IPS-15b (cell line): ENCODE results near the gene CEACAM7.
"Not testable (repeated sequence)": the region's sequence is repeated elsewhere in the genome, so short reads cannot be mapped to it uniquely, and the experiment has no call there.

Experiments used
- H3K27me3 ChIP-seq: one replicate; pipeline ENCODE4 v1.6.1; 2013; ENCODE audit warnings: low read length; ENCODE audit not compliant: control insufficient read depth, insufficient read depth
- H3K36me3 ChIP-seq: one replicate; pipeline ENCODE4 v1.6.1; 2013; ENCODE audit warnings: low read length; ENCODE audit not compliant: control insufficient read depth, insufficient read depth
- H3K4me1 ChIP-seq: one replicate; pipeline ENCODE4 v1.6.1; 2013; ENCODE audit warnings: mild to moderate bottlenecking, low read length; ENCODE audit not compliant: control insufficient read depth, insufficient read depth
- H3K4me3 ChIP-seq: one replicate; pipeline ENCODE4 v1.5.1; 2013; ENCODE audit warnings: low read depth, low read length
- H3K9ac ChIP-seq: one replicate; pipeline ENCODE4 v1.6.1; 2013; ENCODE audit warnings: low read depth, mild to moderate bottlenecking, low read length
- H3K9me3 ChIP-seq: one replicate; pipeline ENCODE4 v1.6.1; 2013; ENCODE audit warnings: mild to moderate bottlenecking, low read length; ENCODE audit not compliant: control insufficient read depth, insufficient read depth

The CEACAM7 gene

DNA sequence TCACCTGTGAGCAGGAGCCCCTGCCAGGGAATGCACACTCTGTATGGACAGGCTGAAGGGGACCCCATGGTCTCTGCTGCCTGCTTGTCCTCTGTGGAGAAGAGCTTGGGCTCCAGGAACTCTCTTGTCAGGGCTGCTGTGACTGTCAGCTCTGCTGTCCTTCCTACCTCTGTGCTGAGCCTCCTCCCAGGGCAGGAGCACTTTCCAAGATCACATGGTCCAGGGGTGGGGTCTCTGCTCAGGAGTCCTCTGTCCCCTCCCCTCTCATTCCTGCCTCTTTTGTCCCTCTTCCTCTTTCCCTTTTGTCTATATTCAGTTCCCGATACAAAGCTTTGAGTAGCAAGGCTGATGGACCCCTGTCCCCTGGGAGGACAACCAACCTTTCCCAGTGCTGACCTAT, at the start of gene CEACAM7:
Gene CEACAM7, minus strand, starts transcription at position 173 of the 400 bp plus-strand sequence. Its CDS starts 105 bp downstream, at position 68.
- H3K4me1 ChIP-seq, result peaks cover 2% of the 10 kb centered on the region
- H3K36me3 ChIP-seq, result no peaks in the 10 kb centered on the region
- H3K27me3 ChIP-seq, result peaks cover 10% of the 10 kb centered on the region
- no peaks in the 10 kb centered on the region for H3K9me3 ChIP-seq
- no peak within 1 kb of the TSS for H3K4me3 ChIP-seq
- no peak within 1 kb of the TSS for H3K9ac ChIP-seq

DNA sequence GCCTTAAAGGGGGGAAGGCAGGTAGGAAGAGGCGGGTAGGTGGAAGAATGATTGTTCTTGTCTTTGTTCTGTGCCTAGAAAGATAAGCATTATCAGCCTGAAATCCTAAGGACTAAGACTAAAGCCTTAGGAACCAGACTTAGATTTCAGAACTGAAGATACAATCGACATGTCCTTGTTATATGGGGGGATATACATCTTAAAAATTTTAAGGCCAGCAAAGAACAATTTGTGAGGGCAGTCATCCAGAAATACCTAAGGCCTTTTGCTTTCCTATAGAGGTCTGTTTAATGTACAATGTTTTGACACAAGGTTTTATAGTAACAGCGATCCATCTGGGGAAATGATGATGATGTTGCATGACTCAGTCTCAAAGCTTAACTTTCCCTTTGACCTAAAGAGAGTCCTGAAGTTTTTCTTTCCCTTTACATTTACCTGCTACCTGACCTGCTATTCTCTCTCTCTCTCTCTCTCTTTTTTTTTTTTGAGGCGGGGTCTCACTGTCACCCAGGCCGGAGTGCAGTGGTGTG, 47.1 kb upstream of the CEACAM7 start:
- no peak overlapping the region for H3K9ac ChIP-seq
- no peaks in the 10 kb centered on the region for H3K9me3 ChIP-seq
- no peak overlapping the region for H3K4me3 ChIP-seq
- H3K4me1 ChIP-seq, result no peaks in the 10 kb centered on the region
- no peaks in the 10 kb centered on the region for H3K36me3 ChIP-seq
- no peaks in the 10 kb centered on the region for H3K27me3 ChIP-seq

DNA sequence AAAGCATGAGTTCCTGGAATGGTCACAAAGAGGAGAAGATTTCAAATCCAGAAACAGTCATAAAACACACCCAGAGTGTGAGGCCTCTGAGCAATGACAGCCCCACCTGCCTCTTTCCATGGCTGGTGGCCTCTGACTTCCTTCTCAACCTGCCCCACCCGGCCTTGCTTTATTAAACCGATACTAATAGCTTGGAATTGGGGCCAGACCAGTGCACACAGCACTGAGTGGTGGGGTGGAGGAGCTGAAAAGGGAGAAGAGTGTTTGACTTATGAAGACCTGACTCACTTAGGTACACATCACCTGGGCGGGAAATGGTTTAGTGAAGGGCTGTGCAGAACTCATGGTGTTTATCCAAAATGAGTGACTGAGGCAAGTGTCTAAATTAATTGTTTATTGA, 46.5 kb upstream of the CEACAM7 start:
- Histone ChIP-seq H3K4me1 (no peaks in the 10 kb centered on the region), H3K27me3 (no peaks in the 10 kb centered on the region), H3K4me3 (no peak overlapping the region), H3K9me3 (no peaks in the 10 kb centered on the region), H3K9ac (no peak overlapping the region), H3K36me3 (no peaks in the 10 kb centered on the region)

DNA sequence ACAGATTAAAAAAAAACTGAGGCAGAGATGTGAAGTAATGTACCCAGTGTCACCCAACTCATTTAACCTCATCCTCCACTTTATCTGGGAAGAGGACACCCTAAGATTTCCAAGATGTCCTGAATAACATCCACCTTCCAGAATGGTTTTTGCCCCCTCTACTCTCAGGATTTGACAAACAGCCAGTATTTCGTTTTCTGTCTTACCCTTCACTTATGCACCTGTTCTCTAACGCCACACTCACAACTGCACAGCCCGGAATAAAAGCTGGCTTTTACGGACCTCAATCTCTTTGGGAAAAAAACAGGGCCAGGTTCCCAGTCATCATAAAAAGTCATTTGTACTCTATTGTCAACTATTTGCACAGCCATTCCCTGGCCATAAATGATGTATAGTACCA, 46.1 kb upstream of the CEACAM7 start:
- Histone ChIP-seq H3K9me3 (no peaks in the 10 kb centered on the region), H3K9ac (no peak overlapping the region), H3K27me3 (no peaks in the 10 kb centered on the region), H3K4me3 (no peak overlapping the region), H3K4me1 (no peaks in the 10 kb centered on the region), H3K36me3 (no peaks in the 10 kb centered on the region)

DNA sequence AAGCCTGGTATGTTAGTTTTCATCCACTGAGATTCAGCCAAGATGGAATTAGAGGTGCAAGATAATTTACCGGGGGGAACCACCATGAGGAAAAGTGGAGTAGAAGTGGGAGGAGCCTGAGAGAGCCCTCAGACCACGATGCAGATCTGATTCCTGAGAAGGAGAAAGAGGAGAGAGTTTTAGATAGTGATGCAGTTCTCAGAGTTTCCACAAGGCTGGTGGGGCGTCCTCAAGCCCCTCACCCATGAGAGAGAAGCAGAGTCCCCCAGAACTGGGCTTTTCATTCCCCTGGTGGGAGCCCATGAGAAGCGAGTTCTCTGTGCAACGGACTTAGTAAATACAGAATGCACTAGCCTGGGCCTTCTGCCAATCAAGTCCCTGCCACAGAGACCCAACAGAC, 38.4 kb upstream of the CEACAM7 start:
- no peaks in the 10 kb centered on the region for H3K36me3 ChIP-seq
- H3K4me3 ChIP-seq, result no peak overlapping the region
- H3K9me3 ChIP-seq, result no peaks in the 10 kb centered on the region
- H3K27me3 ChIP-seq, result no peaks in the 10 kb centered on the region
- no peak overlapping the region for H3K9ac ChIP-seq
- H3K4me1 ChIP-seq, result no peaks in the 10 kb centered on the region

DNA sequence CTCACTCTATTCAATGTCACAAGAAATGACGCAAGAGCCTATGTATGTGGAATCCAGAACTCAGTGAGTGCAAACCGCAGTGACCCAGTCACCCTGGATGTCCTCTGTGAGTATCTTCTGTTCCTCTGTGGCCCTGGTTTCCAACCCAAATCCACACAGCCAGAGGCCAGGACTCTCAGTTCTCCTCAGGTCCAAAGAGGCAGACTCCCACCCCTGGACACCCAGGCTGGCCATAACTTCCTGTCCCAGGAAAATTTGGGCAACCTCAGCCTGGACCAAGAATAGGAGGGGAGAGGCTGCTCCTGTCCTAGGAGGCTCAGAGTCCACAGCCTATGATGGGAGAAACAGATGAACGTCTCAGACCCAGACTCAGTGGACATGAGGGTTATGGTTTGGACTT, 32.0 kb upstream of the CEACAM7 start:
- Histone ChIP-seq H3K9ac (no peak overlapping the region), H3K9me3 (no peaks in the 10 kb centered on the region), H3K36me3 (no peaks in the 10 kb centered on the region), H3K4me1 (no peaks in the 10 kb centered on the region), H3K27me3 (no peaks in the 10 kb centered on the region), H3K4me3 (no peak overlapping the region)

DNA sequence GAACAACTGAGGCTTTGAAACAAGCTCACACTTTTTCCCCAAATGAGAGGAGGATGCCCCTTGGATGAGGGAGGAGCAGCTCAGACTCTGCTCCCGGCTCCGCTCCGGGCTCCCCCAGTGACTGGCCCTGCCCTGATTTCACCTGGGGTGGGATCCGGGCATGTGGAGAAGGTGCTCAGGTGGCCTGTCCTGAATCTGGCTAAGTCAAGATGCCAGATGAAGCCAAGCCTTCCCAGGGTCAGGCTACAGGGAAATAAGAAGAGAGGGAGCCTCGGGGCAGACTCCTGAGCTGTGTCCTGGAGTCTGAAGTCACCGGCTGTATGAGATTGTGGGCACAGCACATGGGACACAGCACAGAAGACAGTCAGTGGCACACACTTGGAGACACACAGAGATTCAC, 30.7 kb upstream of the CEACAM7 start:
- Histone ChIP-seq H3K36me3 (no peaks in the 10 kb centered on the region), H3K9ac (no peak overlapping the region), H3K27me3 (no peaks in the 10 kb centered on the region), H3K4me1 (no peaks in the 10 kb centered on the region), H3K4me3 (no peak overlapping the region), H3K9me3 (no peaks in the 10 kb centered on the region)

DNA sequence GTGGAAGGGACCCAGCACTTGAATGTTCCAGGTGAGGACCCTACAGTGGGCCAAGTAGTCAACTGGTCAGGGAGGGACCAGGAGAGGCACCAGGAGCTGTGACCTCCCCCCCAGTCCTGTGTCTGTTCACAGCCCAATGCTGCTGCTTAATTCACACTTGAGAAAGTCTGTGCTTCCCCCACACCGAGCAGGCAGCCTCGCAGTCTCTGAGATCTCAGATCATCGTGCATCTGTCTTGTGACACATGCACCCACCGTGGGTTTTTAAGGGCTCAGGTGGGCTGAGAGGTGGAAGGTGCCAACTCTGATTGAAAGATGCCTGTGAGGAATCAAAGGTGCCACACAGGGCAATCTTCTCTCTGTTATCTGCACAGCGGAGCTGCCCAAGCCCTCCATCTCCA, 26.5 kb upstream of the CEACAM7 start:
- Histone ChIP-seq H3K9me3 (no peaks in the 10 kb centered on the region), H3K4me3 (no peak overlapping the region), H3K4me1 (no peaks in the 10 kb centered on the region), H3K9ac (no peak overlapping the region), H3K27me3 (no peaks in the 10 kb centered on the region), H3K36me3 (no peaks in the 10 kb centered on the region)

DNA sequence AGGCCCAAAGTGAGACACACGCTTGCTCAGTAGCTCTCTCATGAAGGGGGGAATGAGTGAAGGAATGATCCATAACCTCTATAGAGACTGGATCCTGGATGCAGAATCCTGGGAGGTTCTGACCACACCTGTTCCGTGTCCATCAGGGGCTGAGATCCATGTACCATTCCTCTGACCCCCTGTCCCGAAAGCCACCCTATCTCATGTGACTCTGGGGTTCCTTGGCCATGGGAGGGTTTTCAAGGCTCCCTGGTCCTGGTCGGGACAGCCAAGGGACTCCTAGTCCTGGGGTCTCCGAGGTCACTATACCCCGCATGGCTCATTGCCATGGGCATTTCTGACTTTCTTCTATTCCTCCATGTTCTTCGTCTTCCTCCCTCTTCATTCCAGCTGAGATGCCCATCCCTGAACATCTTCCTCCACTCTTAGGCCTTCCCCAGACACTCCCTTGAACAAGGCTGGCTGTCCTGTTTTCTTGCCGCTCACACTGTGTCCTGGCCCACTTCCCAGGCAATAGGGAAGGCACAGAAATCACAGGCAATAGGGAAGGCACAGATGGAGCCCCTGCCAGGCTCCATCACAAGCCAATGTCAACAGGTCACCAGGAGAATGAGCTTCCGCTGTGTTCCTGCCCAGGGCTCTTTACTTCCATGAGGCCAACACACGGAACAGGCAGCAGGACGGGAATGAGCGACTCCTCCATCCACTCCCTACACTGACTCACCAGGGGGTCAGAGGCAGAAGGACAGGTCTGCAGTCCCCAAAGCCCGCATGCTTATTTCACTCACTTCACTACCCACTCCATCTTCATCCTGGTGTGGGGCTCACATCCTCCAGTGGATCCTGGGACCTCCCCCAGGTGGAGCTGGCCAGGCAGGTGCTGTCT, 23.5 kb upstream of the CEACAM7 start:
- no peaks in the 10 kb centered on the region for H3K27me3 ChIP-seq
- H3K36me3 ChIP-seq, result no peaks in the 10 kb centered on the region
- H3K9me3 ChIP-seq, result no peaks in the 10 kb centered on the region
- no peak overlapping the region for H3K9ac ChIP-seq
- H3K4me1 ChIP-seq, result no peaks in the 10 kb centered on the region
- H3K4me3 ChIP-seq, result no peak overlapping the region

DNA sequence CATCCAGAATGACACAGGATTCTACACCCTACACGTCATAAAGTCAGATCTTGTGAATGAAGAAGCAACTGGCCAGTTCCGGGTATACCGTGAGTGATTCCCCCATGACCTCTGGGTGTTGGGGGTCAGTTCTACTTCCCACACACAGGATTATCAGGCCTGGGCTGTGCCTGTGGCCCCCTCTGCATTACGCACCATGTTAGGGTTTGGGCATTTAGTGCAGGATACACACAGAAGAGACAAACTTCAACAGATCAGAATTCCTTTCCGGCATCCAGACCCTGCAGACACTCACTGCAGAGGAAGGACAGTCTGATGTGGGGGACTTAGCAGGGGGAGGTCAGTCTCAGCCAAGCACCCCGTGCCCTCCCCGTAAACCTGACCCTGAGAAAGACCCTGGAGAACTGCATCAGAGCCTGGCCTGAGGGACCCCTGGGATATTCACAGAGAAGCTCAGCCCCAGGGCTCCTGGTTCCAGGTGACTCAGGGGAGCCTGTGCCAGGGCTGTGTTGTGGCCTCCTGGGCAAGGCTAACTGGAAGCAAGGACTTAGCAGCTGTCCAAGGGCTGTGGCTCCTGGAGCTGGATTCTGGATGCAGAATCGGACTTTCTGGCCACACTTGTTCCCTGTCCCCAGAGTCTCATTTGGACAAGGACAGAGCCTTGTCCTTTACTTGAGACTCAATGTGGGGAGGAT, 22.0 kb upstream of the CEACAM7 start:
- Histone ChIP-seq H3K36me3 (no peaks in the 10 kb centered on the region), H3K4me1 (no peaks in the 10 kb centered on the region), H3K27me3 (peaks cover 4% of the 10 kb centered on the region), H3K9ac (no peak overlapping the region), H3K4me3 (no peak overlapping the region), H3K9me3 (no peaks in the 10 kb centered on the region)

DNA sequence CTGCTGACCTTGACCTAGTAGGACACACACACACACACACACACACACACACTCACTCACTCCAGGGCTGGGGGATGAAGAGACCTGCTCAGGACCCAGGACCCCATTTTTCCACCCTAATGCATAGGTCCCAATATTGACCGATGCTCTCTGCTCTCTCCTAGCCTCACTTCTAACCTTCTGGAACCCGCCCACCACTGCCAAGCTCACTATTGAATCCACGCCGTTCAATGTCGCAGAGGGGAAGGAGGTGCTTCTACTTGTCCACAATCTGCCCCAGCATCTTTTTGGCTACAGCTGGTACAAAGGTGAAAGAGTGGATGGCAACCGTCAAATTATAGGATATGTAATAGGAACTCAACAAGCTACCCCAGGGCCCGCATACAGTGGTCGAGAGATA, 21.4 kb upstream of the CEACAM7 start:
- not testable (repeated sequence) for H3K4me3 ChIP-seq, H3K4me1 ChIP-seq, H3K9me3 ChIP-seq, H3K27me3 ChIP-seq, H3K36me3 ChIP-seq, H3K9ac ChIP-seq

DNA sequence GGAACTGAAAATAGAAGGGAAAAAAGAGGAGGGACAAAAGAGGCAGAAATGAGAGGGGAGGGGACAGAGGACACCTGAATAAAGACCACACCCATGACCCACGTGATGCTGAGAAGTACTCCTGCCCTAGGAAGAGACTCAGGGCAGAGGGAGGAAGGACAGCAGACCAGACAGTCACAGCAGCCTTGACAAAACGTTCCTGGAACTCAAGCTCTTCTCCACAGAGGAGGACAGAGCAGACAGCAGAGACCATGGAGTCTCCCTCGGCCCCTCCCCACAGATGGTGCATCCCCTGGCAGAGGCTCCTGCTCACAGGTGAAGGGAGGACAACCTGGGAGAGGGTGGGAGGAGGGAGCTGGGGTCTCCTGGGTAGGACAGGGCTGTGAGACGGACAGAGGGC, 20.4 kb upstream of the CEACAM7 start, which contains the start of gene CEACAM5:
Gene CEACAM5, plus strand, starts transcription at position 146 of the 400 bp plus-strand sequence. Its CDS starts 106 bp downstream, at position 252.
- Histone ChIP-seq H3K36me3 (no peaks in the 10 kb centered on the region), H3K4me3 (no peak within 1 kb of the TSS), H3K9ac (no peak within 1 kb of the TSS), H3K27me3 (peaks cover 4% of the 10 kb centered on the region), H3K4me1 (no peaks in the 10 kb centered on the region), H3K9me3 (no peaks in the 10 kb centered on the region)
